Esophagus squamous epithelium (tissue), 5 donors: ENCODE results near the gene MRC2. TPM values are rescaled to one million over a fixed set of nuclear protein-coding genes. Genes with fewer than 3 reads are reported as not detected.

ENCODE experiments used
- DNase-seq: peaks from one replicate; lab custom pipeline; 2025; lab: John Stamatoyannopoulos, UW
- H3K27ac ChIP-seq, 4 donors: fragments of 200-600 bp; sonication (generic); one replicate each; pipeline ENCODE4 v1.5.1; 2016 to 2019; ENCODE audit warnings: mild to moderate bottlenecking in 1 of 4
- H3K27me3 ChIP-seq, 4 donors: fragments of 200-600 bp; sonication (generic); 1 replicate in 3 of 4; 2 replicates in 1 of 4; pipeline versions ENCODE4 v1.5.1 to v1.6.0; 2017 to 2021; ENCODE audit warnings: antibody characterized with exemption in 1 of 4
- H3K36me3 ChIP-seq, 3 donors: fragments of 200-600 bp; sonication (generic); one replicate each; pipeline ENCODE4 v1.5.1; 2016 to 2019
- H3K4me1 ChIP-seq, 3 donors: fragments of 200-600 bp; sonication (generic); one replicate each; pipeline ENCODE4 v1.5.1; 2017 to 2019
- H3K4me3 ChIP-seq, 4 donors: fragments of 200-600 bp; sonication (generic); 1 replicate in 3 of 4; 2 replicates in 1 of 4; pipeline ENCODE4 v1.5.1; 2016 to 2019; ENCODE audit warnings: mild to moderate bottlenecking in 2 of 4, moderate library complexity in 1 of 4
- H3K9me3 ChIP-seq, 3 donors: fragments of 200-600 bp; sonication (generic); one replicate each; pipeline ENCODE4 v1.5.1; 2016 to 2019
- POLR2A ChIP-seq, 4 donors: fragments of 450-650 bp; IDR thresholded peaks; one replicate each; pipeline ENCODE4 v1.6.1; 2017; ENCODE audit warnings: antibody characterized with exemption in 4 of 4, mild to moderate bottlenecking in 4 of 4, moderate library complexity in 3 of 4
- WGBS, 2 donors: methylation state at CpG; one replicate each; pipeline ENCODE4 v1.1.5; 2018; 5-methylcytosine and 5-hydroxymethylcytosine counted together
- intact Hi-C: fragments of 100-400 bp; cut with DNase I; formaldehyde crosslinking; loops from one replicate; pipeline ENCODE4 v1.15.0; 2022
- total RNA-seq, 4 donors: library from RNA; depleted of rRNA; stranded (reverse); fragments of >200 nt; gene quantifications; one replicate each; pipeline ENCODE4 v1.1.0, GENCODE V29; 2016
- TF ChIP-seq, protein P1 (sequence below), 6 experiments: fragments of 450-650 bp in 4 of 6; fragments of 200-600 bp in 2 of 6; sonication (generic) in 2 of 6; IDR thresholded peaks; one replicate each; pipeline ENCODE4 v1.5.1; 2016 to 2019; ENCODE audit warnings: antibody characterized with exemption in 6 of 6, mild to moderate bottlenecking in 4 of 6, moderate library complexity in 4 of 6
- donor health status: DM: yes; HTN: yes; CAD: no.

Gene MRC2
- total RNA-seq, 4 donors from 2014 or later = 38.8 to 64.7 (median 61.6) TPM

DNA sequence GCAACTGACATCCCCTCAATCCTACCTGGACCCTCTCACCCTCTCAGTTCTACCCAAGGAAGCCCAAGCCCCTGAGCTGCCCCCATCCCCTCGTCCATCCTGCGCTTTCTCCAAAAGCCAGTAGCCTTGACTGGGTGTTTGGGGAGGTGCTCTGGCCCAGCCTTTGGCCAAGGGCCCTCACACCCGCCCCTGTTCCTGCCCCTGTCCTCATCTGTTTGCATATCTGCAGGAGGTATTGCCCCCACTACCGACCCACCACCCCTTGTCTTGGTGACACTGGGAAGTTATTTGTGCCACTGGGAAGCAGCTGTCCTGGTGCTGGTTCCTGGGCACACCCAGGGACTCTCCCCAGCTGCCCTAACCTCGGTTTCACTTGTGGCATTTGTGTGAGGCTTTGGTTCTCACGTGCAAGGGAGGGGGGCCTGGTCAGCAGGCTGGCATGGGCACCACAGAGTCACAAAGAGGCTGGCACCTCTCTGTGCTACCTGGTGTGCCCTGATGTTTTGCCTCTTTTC is 75.3 kb downstream of the MRC2 start:
- intact Hi-C loops = loop anchor here (5.0 kb wide), 1 partner anchor 704 kb away; no protein-coding TSS in a partner anchor
- 55 to 83% methylated on average over 3 of the region's 6 CpGs for WGBS, 2 donors
- TF ChIP-seq, protein P1, sequence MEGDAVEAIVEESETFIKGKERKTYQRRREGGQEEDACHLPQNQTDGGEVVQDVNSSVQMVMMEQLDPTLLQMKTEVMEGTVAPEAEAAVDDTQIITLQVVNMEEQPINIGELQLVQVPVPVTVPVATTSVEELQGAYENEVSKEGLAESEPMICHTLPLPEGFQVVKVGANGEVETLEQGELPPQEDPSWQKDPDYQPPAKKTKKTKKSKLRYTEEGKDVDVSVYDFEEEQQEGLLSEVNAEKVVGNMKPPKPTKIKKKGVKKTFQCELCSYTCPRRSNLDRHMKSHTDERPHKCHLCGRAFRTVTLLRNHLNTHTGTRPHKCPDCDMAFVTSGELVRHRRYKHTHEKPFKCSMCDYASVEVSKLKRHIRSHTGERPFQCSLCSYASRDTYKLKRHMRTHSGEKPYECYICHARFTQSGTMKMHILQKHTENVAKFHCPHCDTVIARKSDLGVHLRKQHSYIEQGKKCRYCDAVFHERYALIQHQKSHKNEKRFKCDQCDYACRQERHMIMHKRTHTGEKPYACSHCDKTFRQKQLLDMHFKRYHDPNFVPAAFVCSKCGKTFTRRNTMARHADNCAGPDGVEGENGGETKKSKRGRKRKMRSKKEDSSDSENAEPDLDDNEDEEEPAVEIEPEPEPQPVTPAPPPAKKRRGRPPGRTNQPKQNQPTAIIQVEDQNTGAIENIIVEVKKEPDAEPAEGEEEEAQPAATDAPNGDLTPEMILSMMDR (IDR thresholded peaks at IDR 0.05) = no peak
- TF ChIP-seq POLR2A (IDR thresholded peaks at IDR 0.05) = no peak
- H3K27ac ChIP-seq = peak overlapping the region in 3 of 4 donors; percentile 66 to 91 (median 89)
- H3K9me3 ChIP-seq = no peaks in the 10 kb centered on the region
- peaks cover 5 to 46% (median 21%) of the 10 kb centered on the region in 3 donors for H3K4me1 ChIP-seq
- no peak for DNase-seq
- H3K4me3 ChIP-seq = no peak overlapping the region
- H3K36me3 ChIP-seq = no peaks in the 10 kb centered on the region
- H3K27me3 ChIP-seq = peaks cover 0 to 7% (median 0%) of the 10 kb centered on the region in 4 donors

- peak overlapping the region; percentile 53 to 91 (median 72) for H3K4me3 ChIP-seq
- DNase-seq = no peak
Observed at GRCh38 chr17:62703261-62703775, 75.8 kb downstream of the MRC2 start.

DNA sequence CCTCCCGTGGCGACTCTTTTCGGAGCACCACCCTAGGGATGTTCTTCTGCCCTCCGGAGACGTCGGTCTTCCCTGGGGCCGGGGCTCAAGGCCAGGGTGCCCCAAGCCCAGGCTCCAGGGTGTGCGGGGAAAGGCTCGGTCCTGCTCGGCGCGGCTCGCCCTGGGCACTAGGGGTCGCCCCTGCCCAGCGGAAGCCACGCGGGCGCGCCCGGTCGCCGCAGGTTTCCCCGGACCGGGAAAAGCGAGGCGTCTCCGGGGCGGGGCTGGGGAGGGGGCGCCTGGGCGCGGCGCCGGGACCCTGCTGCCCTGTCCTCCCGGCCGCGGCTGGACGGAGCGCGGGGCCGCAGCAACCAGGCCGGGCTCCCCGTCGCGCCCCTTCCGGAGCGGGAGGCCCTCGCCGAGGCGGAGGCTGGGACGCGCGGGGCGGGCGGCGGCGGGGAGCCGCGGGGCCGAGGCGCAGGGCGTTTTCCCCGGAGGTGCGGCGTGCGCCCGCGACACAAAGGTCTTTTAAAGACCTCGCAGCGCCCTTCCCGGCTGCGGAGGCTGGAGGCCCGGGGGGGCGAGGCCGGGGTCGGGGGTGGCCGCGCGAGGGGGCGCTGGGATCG is 76.4 kb downstream of the MRC2 start:
- Histone ChIP-seq H3K9me3 (peaks cover 0 to 9% (median 7%) of the 10 kb centered on the region in 3 donors), H3K27me3 (peaks cover 0 to 7% (median 0%) of the 10 kb centered on the region in 4 donors), H3K4me3 (peak overlapping the region; percentile 53 to 91 (median 72)), H3K36me3 (no peaks in the 10 kb centered on the region), H3K27ac (peak overlapping the region; percentile 66 to 91 (median 85)), H3K4me1 (peaks cover 5 to 45% (median 21%) of the 10 kb centered on the region in 3 donors)
- no CpG with 5 or more reads among the region's 80 CpGs for WGBS, 2 donors
- TF ChIP-seq, protein P1 (IDR thresholded peaks at IDR 0.05) = peak; percentile 70 to 92 (median 81)
- no peak for TF ChIP-seq POLR2A (IDR thresholded peaks at IDR 0.05)
- DNase-seq = no peak
- intact Hi-C loops = loop anchor here (5.0 kb wide), 1 partner anchor 703 kb away; no protein-coding TSS in a partner anchor

More at GRCh38 chr17:62703261-62703775, 75.8 kb downstream of the MRC2 start:
- no peaks in the 10 kb centered on the region for H3K36me3 ChIP-seq
- peaks cover 0 to 7% (median 0%) of the 10 kb centered on the region in 4 donors for H3K27me3 ChIP-seq
- peaks cover 0 to 3% (median 1%) of the 10 kb centered on the region in 3 donors for H3K9me3 ChIP-seq
- 0 to 60% methylated on average over 1 to 4 of the region's 16 CpGs for WGBS, 2 donors
- TF ChIP-seq, protein P1 (IDR thresholded peaks at IDR 0.05) = no peak
- TF ChIP-seq POLR2A (IDR thresholded peaks at IDR 0.05) = no peak
- intact Hi-C loops = loop anchor here (5.0 kb wide), 1 partner anchor 704 kb away; no protein-coding TSS in a partner anchor
- peak overlapping the region; percentile 66 to 91 (median 85) for H3K27ac ChIP-seq
- peaks cover 5 to 45% (median 21%) of the 10 kb centered on the region in 3 donors for H3K4me1 ChIP-seq

DNA sequence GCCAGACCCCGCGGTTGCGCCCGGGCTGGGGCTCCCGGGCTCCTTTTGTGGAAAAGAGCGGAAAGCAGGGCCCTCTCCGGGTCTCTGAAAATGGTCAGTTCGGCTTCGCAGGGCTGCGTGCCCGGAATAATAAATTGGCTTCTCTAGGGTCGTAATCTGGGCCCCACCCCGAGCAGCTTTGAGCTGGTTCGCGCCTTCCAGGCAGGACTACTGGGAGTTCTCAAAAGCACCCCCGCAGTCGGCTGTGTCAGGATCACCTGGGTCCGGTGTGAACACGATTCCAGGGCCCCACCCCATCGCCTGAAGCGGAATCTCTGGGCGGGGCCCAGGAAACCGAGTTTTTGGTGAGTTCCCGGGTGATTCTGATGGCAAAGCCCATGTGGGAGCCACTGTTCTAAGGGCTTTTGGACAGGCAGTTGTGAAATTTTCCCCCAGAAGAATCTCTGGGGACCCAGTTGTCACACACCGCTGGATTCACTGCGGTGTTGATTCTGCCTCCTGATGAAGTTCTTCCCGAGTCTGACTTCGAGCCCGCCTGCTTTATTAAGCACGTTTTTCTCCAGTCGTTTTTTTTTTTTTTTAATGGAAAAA is 77.0 kb downstream of the MRC2 start:
- no peak for DNase-seq
- Histone ChIP-seq H3K4me3 (peak overlapping the region; percentile 53 to 91 (median 72)), H3K27me3 (peaks cover 0 to 7% (median 0%) of the 10 kb centered on the region in 4 donors), H3K27ac (peak overlapping the region; percentile 66 to 91 (median 85)), H3K9me3 (peaks cover 0 to 9% (median 7%) of the 10 kb centered on the region in 3 donors), H3K36me3 (no peaks in the 10 kb centered on the region), H3K4me1 (peaks cover 5 to 45% (median 21%) of the 10 kb centered on the region in 3 donors)
- intact Hi-C loops = loop anchor here (5.0 kb wide), 1 partner anchor 703 kb away; no protein-coding TSS in a partner anchor
- peak in 1 of 4 donors; percentile 19 for TF ChIP-seq POLR2A (IDR thresholded peaks at IDR 0.05)
- TF ChIP-seq, protein P1 (IDR thresholded peaks at IDR 0.05) = no peak
- 7 to 8% methylated on average over 7 to 13 of the region's 31 CpGs for WGBS, 2 donors
